Left lobe of liver (tissue), 1 donor: ENCODE data around the gene FRRS1. TPM values are rescaled to one million over a fixed set of nuclear protein-coding genes. Genes with fewer than 3 reads are reported as not detected.

Source experiments
- total RNA-seq: library from RNA; stranded (reverse); gene quantifications from one replicate; pipeline ENCODE4 v1.2.1, GENCODE V29; 2021
- donor health status: DM: no; HTN: yes; CAD: no.

The FRRS1 gene
- total RNA-seq, 1 donor from 2014 or later, result 31.8 TPM

Other genes with a start within 250 kb of the FRRS1 start
- gene PALMD, start 120.5 kb downstream of the FRRS1 start, total RNA-seq, result 17.1 TPM
- gene AGL, start 83.7 kb upstream of the FRRS1 start, total RNA-seq, result 43.1 TPM
- 26.3 TPM for gene SLC35A3, start 203.4 kb upstream of the FRRS1 start, total RNA-seq